Prostate gland (tissue), 2 donors: ENCODE measurements around the gene CCDC167. TPM values are rescaled to one million over a fixed set of nuclear protein-coding genes. Genes with fewer than 3 reads are reported as not detected.

Source experiments
- DNase-seq: peaks from one replicate; pipeline ENCODE4 v3.0.0-alpha.2; 2019; ENCODE audit warnings: low spot score
- H3K27ac ChIP-seq, 2 donors: fragments of 200-600 bp; sonication (generic); 2 replicates each; pipeline ENCODE4 v1.5.1; 2017 to 2019
- H3K27me3 ChIP-seq: fragments of 200-600 bp; sonication (generic); replicated peaks from 2 replicates; pipeline ENCODE4 v1.5.1; 2019; ENCODE audit not compliant: insufficient read depth
- H3K36me3 ChIP-seq, 2 donors: fragments of 200-600 bp; sonication (generic); 1 replicate in 1 of 2; 2 replicates in 1 of 2; pipeline versions ENCODE4 v1.5.1 to v1.8.1; 2017 to 2019
- H3K4me1 ChIP-seq: fragments of 200-600 bp; sonication (generic); replicated peaks from 2 replicates; pipeline ENCODE4 v1.5.1; 2019
- H3K4me3 ChIP-seq, 2 donors: fragments of 200-600 bp; sonication (generic); 2 replicates each; pipeline ENCODE4 v1.5.1; 2017 to 2019
- H3K9me3 ChIP-seq: fragments of 200-600 bp; sonication (generic); 2 replicates; pipeline ENCODE4 v1.5.1; 2017
- POLR2A ChIP-seq: fragments of 450-650 bp; IDR thresholded peaks from one replicate; pipeline ENCODE4 v1.6.1; 2016; ENCODE audit warnings: antibody characterized with exemption, mild to moderate bottlenecking
- POLR2AphosphoS5 ChIP-seq: sonication (generic); formaldehyde crosslinking; IDR thresholded peaks from one replicate; pipeline ENCODE4 v1.6.1; 2017; ENCODE audit warnings: antibody characterized with exemption
- WGBS: methylation state at CpG from one replicate; pipeline ENCODE4 v1.1.5; 2018; 5-methylcytosine and 5-hydroxymethylcytosine counted together
- intact Hi-C: fragments of 100-400 bp; cut with DNase I; formaldehyde crosslinking; loops from one replicate; pipeline ENCODE4 v1.14.2; 2022
- total RNA-seq, 2 donors: library from RNA; depleted of rRNA; stranded (reverse); fragments of >200 nt; gene quantifications; one replicate each; pipeline ENCODE4 v1.1.0, GENCODE V29; 2016
- TF ChIP-seq, protein P1 (sequence below), 4 experiments: fragments of 200-600 bp in 2 of 4; fragments of 450-650 bp in 2 of 4; sonication (generic) in 2 of 4; IDR thresholded peaks; 1 replicate in 3 of 4; 2 replicates in 1 of 4; pipeline ENCODE4 v1.5.1; 2016 to 2019; ENCODE audit warnings: antibody characterized with exemption in 4 of 4, mild to moderate bottlenecking in 2 of 4, moderate library complexity in 2 of 4

Gene CCDC167
- total RNA-seq, 2 donors from 2014 or later = 46.9 to 54.6 TPM

DNA sequence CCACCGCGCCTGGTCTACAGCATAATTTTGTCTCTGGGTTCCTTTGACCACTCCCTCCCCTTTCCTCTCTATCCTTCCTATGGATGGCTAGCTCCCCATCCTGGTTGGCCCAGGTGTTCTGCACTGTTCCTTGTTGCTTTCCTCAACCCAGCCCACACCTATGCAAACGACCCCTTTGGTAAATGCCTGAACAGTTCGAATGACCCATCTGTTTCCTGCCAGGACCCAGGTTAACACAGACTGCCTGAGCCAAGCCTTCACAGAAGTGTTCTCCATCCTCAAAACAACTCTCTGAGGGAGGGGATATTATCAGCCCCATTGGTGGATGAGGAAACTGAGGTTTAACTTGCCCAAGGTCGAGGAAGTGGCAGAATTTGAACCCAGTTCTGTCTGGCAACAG is 44.8 kb upstream of the CCDC167 start:
- H3K4me1 ChIP-seq = no peaks in the 10 kb centered on the region
- 82% methylated on average over 5 of the region's 5 CpGs for WGBS
- H3K27me3 ChIP-seq = no peaks in the 10 kb centered on the region
- DNase-seq = no peak
- no peaks in the 10 kb centered on the region for H3K9me3 ChIP-seq
- H3K4me3 ChIP-seq = no peak overlapping the region
- H3K36me3 ChIP-seq = no peaks in the 10 kb centered on the region
- no peak for TF ChIP-seq POLR2A
- no peak for TF ChIP-seq POLR2AphosphoS5
- TF ChIP-seq, protein P1, sequence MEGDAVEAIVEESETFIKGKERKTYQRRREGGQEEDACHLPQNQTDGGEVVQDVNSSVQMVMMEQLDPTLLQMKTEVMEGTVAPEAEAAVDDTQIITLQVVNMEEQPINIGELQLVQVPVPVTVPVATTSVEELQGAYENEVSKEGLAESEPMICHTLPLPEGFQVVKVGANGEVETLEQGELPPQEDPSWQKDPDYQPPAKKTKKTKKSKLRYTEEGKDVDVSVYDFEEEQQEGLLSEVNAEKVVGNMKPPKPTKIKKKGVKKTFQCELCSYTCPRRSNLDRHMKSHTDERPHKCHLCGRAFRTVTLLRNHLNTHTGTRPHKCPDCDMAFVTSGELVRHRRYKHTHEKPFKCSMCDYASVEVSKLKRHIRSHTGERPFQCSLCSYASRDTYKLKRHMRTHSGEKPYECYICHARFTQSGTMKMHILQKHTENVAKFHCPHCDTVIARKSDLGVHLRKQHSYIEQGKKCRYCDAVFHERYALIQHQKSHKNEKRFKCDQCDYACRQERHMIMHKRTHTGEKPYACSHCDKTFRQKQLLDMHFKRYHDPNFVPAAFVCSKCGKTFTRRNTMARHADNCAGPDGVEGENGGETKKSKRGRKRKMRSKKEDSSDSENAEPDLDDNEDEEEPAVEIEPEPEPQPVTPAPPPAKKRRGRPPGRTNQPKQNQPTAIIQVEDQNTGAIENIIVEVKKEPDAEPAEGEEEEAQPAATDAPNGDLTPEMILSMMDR (IDR thresholded peaks at IDR 0.05) = no peak
- intact Hi-C loops = no loop called here
- no peak overlapping the region for H3K27ac ChIP-seq

DNA sequence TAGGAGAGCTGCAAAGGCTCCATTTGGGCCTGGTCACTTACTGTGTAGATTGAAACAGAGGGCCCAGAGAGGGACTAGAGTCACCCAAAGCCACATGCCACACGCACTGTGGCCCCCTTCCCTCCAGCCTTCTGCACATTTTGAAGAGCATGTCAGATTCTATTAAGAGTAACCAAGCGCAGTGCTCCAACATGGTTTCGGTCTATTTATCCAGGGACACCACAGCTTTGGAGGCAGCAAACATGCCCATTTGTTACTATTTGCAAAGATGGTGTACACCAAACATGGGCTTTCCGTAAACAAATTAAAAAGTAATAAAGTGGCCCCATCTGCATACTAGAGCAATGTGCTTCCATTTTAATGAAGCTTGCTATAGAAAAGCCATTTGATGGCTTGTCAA is 43.7 kb upstream of the CCDC167 start:
- H3K4me1 ChIP-seq = no peaks in the 10 kb centered on the region
- no peak for DNase-seq
- H3K27me3 ChIP-seq = no peaks in the 10 kb centered on the region
- H3K4me3 ChIP-seq = no peak overlapping the region
- TF ChIP-seq POLR2A = no peak
- no peak for TF ChIP-seq POLR2AphosphoS5
- TF ChIP-seq, protein P1 (IDR thresholded peaks at IDR 0.05) = no peak
- H3K9me3 ChIP-seq = no peaks in the 10 kb centered on the region
- 85% methylated on average over 4 of the region's 4 CpGs for WGBS
- H3K36me3 ChIP-seq = no peaks in the 10 kb centered on the region
- intact Hi-C loops = no loop called here
- H3K27ac ChIP-seq = no peak overlapping the region

GRCh38 chr6:37541346-37541745 is 41.7 kb upstream of the CCDC167 start:
- Histone ChIP-seq H3K4me3 (no peak overlapping the region), H3K27ac (no peak overlapping the region), H3K9me3 (no peaks in the 10 kb centered on the region), H3K4me1 (no peaks in the 10 kb centered on the region), H3K27me3 (no peaks in the 10 kb centered on the region), H3K36me3 (no peaks in the 10 kb centered on the region)
- intact Hi-C loops = no loop called here
- TF ChIP-seq POLR2AphosphoS5 (no peak), POLR2A (no peak)
- TF ChIP-seq, protein P1 (IDR thresholded peaks at IDR 0.05) = no peak
- no peak for DNase-seq
- WGBS = 95% methylated on average over 4 of the region's 4 CpGs

- intact Hi-C loops = no loop called here
- H3K4me1 ChIP-seq = peaks cover 5% of the 10 kb centered on the region
- TF ChIP-seq POLR2A = no peak
- no peaks in the 10 kb centered on the region for H3K36me3 ChIP-seq
- no peak for DNase-seq
- no peak overlapping the region for H3K27ac ChIP-seq
- no peak overlapping the region for H3K4me3 ChIP-seq
- no peaks in the 10 kb centered on the region for H3K9me3 ChIP-seq
- no peaks in the 10 kb centered on the region for H3K27me3 ChIP-seq
- WGBS = 59% methylated on average over 4 of the region's 4 CpGs
These were observed 40.7 kb upstream of the CCDC167 start for GRCh38 chr6:37540390-37540789.

- no peak overlapping the region for H3K4me3 ChIP-seq
- H3K27me3 ChIP-seq = peaks cover 3% of the 10 kb centered on the region
- WGBS = 91% methylated on average over 4 of the region's 4 CpGs
- intact Hi-C loops = no loop called here
- H3K4me1 ChIP-seq = peaks cover 5% of the 10 kb centered on the region
- no peak overlapping the region for H3K27ac ChIP-seq
- no peaks in the 10 kb centered on the region for H3K36me3 ChIP-seq
- DNase-seq = no peak
- H3K9me3 ChIP-seq = no peaks in the 10 kb centered on the region
- TF ChIP-seq POLR2AphosphoS5 (no peak), POLR2A (no peak)
- TF ChIP-seq, protein P1 (IDR thresholded peaks at IDR 0.05) = no peak
These were observed 40.3 kb upstream of the CCDC167 start for GRCh38 chr6:37540029-37540352.
